ENCODE results near the gene LDLRAD3. TPM values are rescaled to one million over a fixed set of nuclear protein-coding genes. Genes with fewer than 3 reads are reported as not detected.
A peak's percentile ranks its signal among the peaks of the same experiment; 100 is the strongest.

Gene LDLRAD3
- total RNA-seq, 1 donor = 10.5 TPM

GRCh38 chr11:36155770-36156160 lies 211.9 kb downstream of the LDLRAD3 start:
- no peak overlapping the region for H3K27ac ChIP-seq (ENCODE audit: low read depth, low read length)
- H3K9me3 ChIP-seq (ENCODE audit: low read depth, low read length) = no peaks in the 10 kb centered on the region
- H3K4me1 ChIP-seq (ENCODE audit: insufficient read depth, low read length) = peaks cover 39% of the 10 kb centered on the region
- no peaks in the 10 kb centered on the region for H3K27me3 ChIP-seq (ENCODE audit: insufficient read depth, low read length)
- H2AFZ ChIP-seq (ENCODE audit: low read length) = no peak overlapping the region
- H3K4me2 ChIP-seq (ENCODE audit: insufficient read depth, low read length) = no peak overlapping the region
- H3K36me3 ChIP-seq (ENCODE audit: insufficient read depth, low read length) = no peaks in the 10 kb centered on the region
- TF ChIP-seq CTCF (IDR thresholded peaks at IDR 0.05; ENCODE audit: extremely low read depth, low read depth, low read length) = no peak
- H3K79me2 ChIP-seq (ENCODE audit: insufficient read depth, low read length) = no peaks in the 10 kb centered on the region
- peak; percentile 68 for DNase-seq (ENCODE audit: insufficient read length, low spot score, missing footprints)
- no peaks in the 10 kb centered on the region for H4K20me1 ChIP-seq (ENCODE audit: insufficient read depth, low read length)
- no peak overlapping the region for H3K4me3 ChIP-seq (ENCODE audit: insufficient read depth, low read length)

GRCh38 chr11:36156161-36156816 lies 212.4 kb downstream of the LDLRAD3 start:
- Histone ChIP-seq H3K4me1 (ENCODE audit: insufficient read depth, low read length) (peaks cover 34% of the 10 kb centered on the region), H3K4me2 (ENCODE audit: insufficient read depth, low read length) (peak overlapping the region; percentile 6), H3K4me3 (ENCODE audit: insufficient read depth, low read length) (no peak overlapping the region), H2AFZ (ENCODE audit: low read length) (no peak overlapping the region), H3K36me3 (ENCODE audit: insufficient read depth, low read length) (no peaks in the 10 kb centered on the region), H3K27me3 (ENCODE audit: insufficient read depth, low read length) (no peaks in the 10 kb centered on the region), H3K27ac (ENCODE audit: low read depth, low read length) (no peak overlapping the region), H3K9me3 (ENCODE audit: low read depth, low read length) (no peaks in the 10 kb centered on the region), H3K79me2 (ENCODE audit: insufficient read depth, low read length) (no peaks in the 10 kb centered on the region), H4K20me1 (ENCODE audit: insufficient read depth, low read length) (no peaks in the 10 kb centered on the region)
- DNase-seq (ENCODE audit: insufficient read length, low spot score, missing footprints) = no peak
- no peak for TF ChIP-seq CTCF (IDR thresholded peaks at IDR 0.05; ENCODE audit: extremely low read depth, low read depth, low read length)

DNA sequence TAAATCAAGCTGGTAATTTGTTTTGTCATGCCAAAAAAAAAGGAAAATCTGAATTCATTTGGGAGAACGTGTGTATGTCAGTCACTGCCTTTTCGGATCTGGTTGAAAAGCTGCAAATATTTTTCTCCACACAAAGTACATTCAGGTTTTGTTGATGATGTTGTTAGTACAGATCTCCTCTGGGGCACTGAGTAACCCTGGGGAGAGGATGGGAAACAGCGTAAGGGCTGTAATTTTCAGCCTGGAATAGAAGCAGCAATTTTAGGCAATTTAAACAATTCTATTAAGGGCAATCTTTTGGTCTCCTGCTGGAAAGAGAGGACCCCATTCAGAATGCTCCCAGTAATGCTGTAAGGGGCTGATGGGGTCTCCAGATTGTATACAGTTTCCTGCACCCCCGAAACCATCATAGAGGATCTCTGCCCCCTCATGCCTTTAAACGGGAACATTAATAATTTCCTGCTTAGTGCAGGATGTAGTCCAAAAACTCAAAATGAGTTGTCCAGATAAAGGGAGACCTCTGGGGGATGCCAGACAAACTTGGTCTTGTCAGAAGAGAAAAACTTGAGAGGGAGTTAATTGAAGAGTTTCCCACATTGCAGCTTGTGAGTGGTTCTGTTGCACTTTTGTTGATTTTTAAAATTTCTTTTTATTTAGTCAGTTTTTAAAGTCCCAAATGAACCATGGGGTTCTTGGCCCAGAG lies 213.1 kb downstream of the LDLRAD3 start:
- no peak overlapping the region for H3K27ac ChIP-seq (ENCODE audit: low read depth, low read length)
- no peak overlapping the region for H2AFZ ChIP-seq (ENCODE audit: low read length)
- H3K79me2 ChIP-seq (ENCODE audit: insufficient read depth, low read length) = no peaks in the 10 kb centered on the region
- H3K4me2 ChIP-seq (ENCODE audit: insufficient read depth, low read length) = peak overlapping the region; percentile 6
- no peak overlapping the region for H3K4me3 ChIP-seq (ENCODE audit: insufficient read depth, low read length)
- H3K4me1 ChIP-seq (ENCODE audit: insufficient read depth, low read length) = peaks cover 27% of the 10 kb centered on the region
- TF ChIP-seq CTCF (IDR thresholded peaks at IDR 0.05; ENCODE audit: extremely low read depth, low read depth, low read length) = no peak
- H4K20me1 ChIP-seq (ENCODE audit: insufficient read depth, low read length) = no peaks in the 10 kb centered on the region
- H3K36me3 ChIP-seq (ENCODE audit: insufficient read depth, low read length) = no peaks in the 10 kb centered on the region
- no peaks in the 10 kb centered on the region for H3K9me3 ChIP-seq (ENCODE audit: low read depth, low read length)
- DNase-seq (ENCODE audit: insufficient read length, low spot score, missing footprints) = peak; percentile 48
- no peaks in the 10 kb centered on the region for H3K27me3 ChIP-seq (ENCODE audit: insufficient read depth, low read length)

- no peaks in the 10 kb centered on the region for H3K27me3 ChIP-seq (ENCODE audit: insufficient read depth, low read length)
- no peak overlapping the region for H3K4me3 ChIP-seq (ENCODE audit: insufficient read depth, low read length)
- no peak for DNase-seq (ENCODE audit: insufficient read length, low spot score, missing footprints)
- H3K79me2 ChIP-seq (ENCODE audit: insufficient read depth, low read length) = no peaks in the 10 kb centered on the region
- no peak overlapping the region for H3K4me2 ChIP-seq (ENCODE audit: insufficient read depth, low read length)
- no peak overlapping the region for H2AFZ ChIP-seq (ENCODE audit: low read length)
- no peak for TF ChIP-seq CTCF (IDR thresholded peaks at IDR 0.05; ENCODE audit: extremely low read depth, low read depth, low read length)
- no peaks in the 10 kb centered on the region for H3K9me3 ChIP-seq (ENCODE audit: low read depth, low read length)
- H3K27ac ChIP-seq (ENCODE audit: low read depth, low read length) = no peak overlapping the region
- H3K36me3 ChIP-seq (ENCODE audit: insufficient read depth, low read length) = no peaks in the 10 kb centered on the region
- H4K20me1 ChIP-seq (ENCODE audit: insufficient read depth, low read length) = no peaks in the 10 kb centered on the region
- H3K4me1 ChIP-seq (ENCODE audit: insufficient read depth, low read length) = peaks cover 22% of the 10 kb centered on the region
These were observed 216.2 kb downstream of the LDLRAD3 start for GRCh38 chr11:36160091-36160490.

Measured in osteoblast (primary cell).